HCT116 (cell line): ENCODE measurements around the gene ZSWIM3. TPM values are rescaled to one million over a fixed set of nuclear protein-coding genes. Genes with fewer than 3 reads are reported as not detected.

Source experiments
- ATAC-seq: fragments of 200-7000 bp; cut with Tn5 transposase; 2 replicates; pipeline ENCODE4 v1.9.1; 2020; ENCODE audit warnings: mild to moderate bottlenecking, moderate library complexity
- BruUV-seq: library from RNA; stranded (reverse); fragments of 400-500 nt; replicated peaks from 2 replicates; lab custom pipeline; 2021; lab: Mats Ljungman, UMichigan
- CTCF ChIA-PET: fragments of 300-600 bp; sonication (Branson Sonifier 250); formaldehyde crosslinking; loops from one replicate; lab custom pipeline; 2021; ENCODE audit warnings: antibody characterized with exemption; lab: Charles Lee
- POLR2A ChIA-PET: fragments of 300-600, 350-600 bp; sonication (Branson Sonifier 250); formaldehyde crosslinking; loops from one replicate; lab custom pipeline; 2021; ENCODE audit warnings: antibody characterized with exemption; lab: Charles Lee
- RAD21 ChIA-PET, 2 experiments: fragments of 300-600 bp; sonication (Branson Sonifier 250); formaldehyde crosslinking; loops; one replicate each; lab custom pipeline; 2023; ENCODE audit warnings: low total read pairs in 2 of 2; ENCODE audit not compliant: uncharacterized antibody in 2 of 2, unreplicated experiment in 2 of 2, low non-redundant PET in 1 of 2; lab: Charles Lee
- DNase-seq: peaks from one replicate; pipeline ENCODE4 v3.0.0-alpha.2; 2010; ENCODE audit warnings: low read depth, low spot score
- H2AFZ ChIP-seq: fragments of 200-600 bp; shearing (Covaris generic), sonication (generic); 2 replicates; pipeline ENCODE4 v1.6.1; 2017; ENCODE audit warnings: low read depth, mixed run types, mixed read lengths, antibody characterized with exemption, low read length; ENCODE audit not compliant: poor library complexity, severe bottlenecking
- H3K27ac ChIP-seq: 2 replicates; pipeline ENCODE4 v1.5.1; 2012; ENCODE audit warnings: low read depth, low read length
- H3K27me3 ChIP-seq: fragments of 200-600 bp; sonication (generic); 2 replicates; pipeline ENCODE4 v1.6.1; 2016; ENCODE audit warnings: mixed run types, low read length, mixed read lengths; ENCODE audit not compliant: insufficient read depth
- H3K36me3 ChIP-seq, 2 experiments: fragments of 200-500 bp in 1 of 2; fragments of 200-600 bp in 1 of 2; sonication (Bioruptor generic) in 1 of 2; sonication (generic) in 1 of 2; 2 replicates each; pipeline versions ENCODE4 v1.5.1 to v1.6.1; 2014 to 2016; ENCODE audit warnings: low read length in 2 of 2, inconsistent platforms in 1 of 2, mixed read lengths in 1 of 2, mixed run types in 1 of 2; ENCODE audit not compliant: insufficient read depth in 2 of 2, control insufficient read depth in 1 of 2
- H3K4me1 ChIP-seq, 2 experiments: fragments of 200-600 bp in 1 of 2; sonication (generic) in 1 of 2; 2 replicates each; pipeline versions ENCODE4 v1.5.1 to v1.6.1; 2012 to 2017; ENCODE audit warnings: low read length in 2 of 2, inconsistent platforms in 1 of 2, mild to moderate bottlenecking in 1 of 2, mixed read lengths in 1 of 2, mixed run types in 1 of 2, moderate library complexity in 1 of 2; ENCODE audit not compliant: insufficient read depth in 2 of 2, control insufficient read depth in 1 of 2
- H3K4me2 ChIP-seq: fragments of 200-600 bp; sonication (generic); 2 replicates; pipeline ENCODE4 v1.6.1; 2017; ENCODE audit warnings: mixed run types, low read length, mixed read lengths
- H3K4me3 ChIP-seq, 2 experiments: fragments of 200-600 bp in 1 of 2; sonication (generic) in 1 of 2; replicated peaks in 1 of 2; 2 replicates each; pipeline ENCODE4 v1.5.1; 2011 to 2016; ENCODE audit warnings: low read length in 2 of 2, control low read depth in 1 of 2, low read depth in 1 of 2, mild to moderate bottlenecking in 1 of 2, mixed read lengths in 1 of 2, mixed run types in 1 of 2
- H3K79me2 ChIP-seq: fragments of 200-600 bp; sonication (generic); 2 replicates; pipeline ENCODE4 v1.6.1; 2017; ENCODE audit warnings: mild to moderate bottlenecking, mixed run types, low read length, moderate library complexity, mixed read lengths; ENCODE audit not compliant: insufficient read depth
- H3K9ac ChIP-seq: fragments of 200-600 bp; sonication (generic); 2 replicates; pipeline ENCODE4 v1.6.1; 2016; ENCODE audit warnings: low read length, mixed read lengths
- H3K9me2 ChIP-seq: fragments of 200-600 bp; sonication (generic), shearing (Covaris generic); 2 replicates; pipeline ENCODE4 v1.6.1; 2017; ENCODE audit warnings: mixed run types, mild to moderate bottlenecking, moderate library complexity; ENCODE audit not compliant: insufficient read depth
- H3K9me3 ChIP-seq, 2 experiments: fragments of 200-500 bp in 1 of 2; fragments of 200-600 bp in 1 of 2; sonication (Bioruptor generic) in 1 of 2; sonication (generic) in 1 of 2; 2 replicates each; pipeline ENCODE4 v1.6.1; 2014 to 2017; ENCODE audit warnings: low read length in 2 of 2, mixed read lengths in 2 of 2, inconsistent platforms in 1 of 2, low read depth in 1 of 2, mild to moderate bottlenecking in 1 of 2, mixed run types in 1 of 2, moderate library complexity in 1 of 2; ENCODE audit not compliant: control insufficient read depth in 1 of 2, insufficient read depth in 1 of 2
- H4K20me1 ChIP-seq: fragments of 200-600 bp; sonication (generic), shearing (Covaris generic); 2 replicates; pipeline ENCODE4 v1.6.1; 2017; ENCODE audit warnings: mixed run types, mild to moderate bottlenecking, moderate library complexity; ENCODE audit not compliant: insufficient read depth
- ATF3 ChIP-seq: IDR thresholded peaks from 2 replicates; pipeline ENCODE4 v1.6.1; 2012
- CEBPB ChIP-seq: IDR thresholded peaks from 2 replicates; pipeline ENCODE4 v1.6.1; 2012; ENCODE audit warnings: low read depth
- EGR1 ChIP-seq: IDR thresholded peaks from 2 replicates; pipeline ENCODE4 v1.6.1; 2012; ENCODE audit warnings: low read depth
- ELF1 ChIP-seq: IDR thresholded peaks from 2 replicates; pipeline ENCODE4 v1.6.1; 2012; ENCODE audit warnings: low read depth, borderline replicate concordance
- EZH2 ChIP-seq: fragments of 200-600 bp; sonication (generic); IDR thresholded peaks from 2 replicates; pipeline ENCODE4 v1.6.1; 2017; ENCODE audit warnings: antibody characterized with exemption, mixed run types
- FOSL1 ChIP-seq: IDR thresholded peaks from 2 replicates; pipeline ENCODE4 v1.6.1; 2012; ENCODE audit warnings: low read depth
- POLR2A ChIP-seq: IDR thresholded peaks from 2 replicates; pipeline ENCODE4 v1.7.0; 2011; ENCODE audit warnings: borderline replicate concordance; ENCODE audit not compliant: insufficient read depth, insufficient read length; ENCODE audit errors: extremely low read depth
- RAD21 ChIP-seq: IDR thresholded peaks from 2 replicates; pipeline ENCODE4 v1.6.1; 2012; ENCODE audit warnings: low read depth, mild to moderate bottlenecking
- SIN3A ChIP-seq: IDR thresholded peaks from 2 replicates; pipeline ENCODE4 v1.6.1; 2012; ENCODE audit warnings: low read depth
- SP1 ChIP-seq: IDR thresholded peaks from 2 replicates; pipeline ENCODE4 v1.6.1; 2012; ENCODE audit warnings: low read depth
- TCF7L2 ChIP-seq: IDR thresholded peaks from 2 replicates; pipeline ENCODE4 v1.7.0; 2011; ENCODE audit warnings: borderline replicate concordance, inconsistent platforms; ENCODE audit not compliant: insufficient read depth, insufficient read length; ENCODE audit errors: extremely low read depth
- ZBTB33 ChIP-seq: IDR thresholded peaks from 2 replicates; pipeline ENCODE4 v1.6.1; 2011; ENCODE audit warnings: mild to moderate bottlenecking, low read length, moderate library complexity; ENCODE audit not compliant: insufficient replicate concordance; ENCODE audit errors: extremely low read depth
- intact Hi-C: fragments of 100-400 bp; cut with micrococcal nuclease; formaldehyde crosslinking; loops from 2 replicates; pipeline ENCODE4 v1.10.0; 2022
- total RNA-seq: library from RNA; stranded (reverse); gene quantifications from one replicate; pipeline ENCODE4 v1.2.1, GENCODE V29; 2021; ENCODE audit not compliant: unreplicated experiment
- TF ChIP-seq, protein P1 (sequence below): IDR thresholded peaks from 2 replicates; pipeline ENCODE4 v1.6.1; 2012; ENCODE audit warnings: low read depth
- TF ChIP-seq, protein P2 (sequence below): IDR thresholded peaks from 2 replicates; pipeline ENCODE4 v1.6.1; 2012

Gene ZSWIM3
- total RNA-seq, 1 experiment from 2014 or later: 1.8 TPM

DNA sequence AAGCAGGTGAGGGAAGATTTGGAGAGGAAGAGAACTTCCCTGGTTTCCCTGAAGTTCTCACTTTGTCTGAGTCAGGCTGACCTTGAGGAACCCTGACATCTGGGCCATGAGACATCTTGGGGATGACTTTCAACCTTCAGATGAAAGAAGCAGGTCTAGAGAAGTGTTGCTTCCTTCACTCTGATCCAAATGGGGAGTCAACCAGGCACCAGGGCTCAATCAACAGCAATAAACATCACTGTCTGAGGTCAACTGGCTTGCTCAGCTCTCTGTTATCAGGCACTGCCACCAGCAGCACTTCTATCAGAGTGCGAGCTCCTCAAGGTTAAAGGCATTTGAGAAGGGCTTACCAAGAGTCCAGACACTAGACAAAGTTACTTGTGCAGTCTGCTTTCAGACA is 6.5 kb upstream of the ZSWIM3 start (continued):
- TF ChIP-seq ZBTB33: no peak

DNA sequence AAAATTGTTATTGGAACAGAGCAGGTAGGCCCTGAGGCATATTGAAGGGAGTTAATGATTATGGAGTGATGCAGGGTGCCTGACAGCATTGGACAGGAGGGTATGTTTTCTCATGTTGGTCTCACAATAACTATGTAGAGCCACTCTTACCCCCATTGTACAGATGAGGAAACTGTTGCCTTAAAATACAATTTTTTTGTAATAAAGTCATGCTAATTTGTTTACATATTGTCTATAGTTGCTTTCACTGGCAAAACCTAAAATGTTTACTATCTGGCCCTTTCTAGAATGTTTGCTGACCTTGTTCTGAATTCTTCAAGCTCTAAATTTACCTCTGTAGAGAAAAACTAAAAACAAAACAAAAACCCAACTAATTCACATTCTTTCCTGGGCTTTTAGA is 5.9 kb upstream of the ZSWIM3 start:
- Histone ChIP-seq H3K9me3 (no peaks in the 10 kb centered on the region), H2AFZ (no peak overlapping the region), H3K4me3 (no peak overlapping the region), H3K27me3 (no peaks in the 10 kb centered on the region), H3K4me2 (no peak overlapping the region), H3K9ac (no peak overlapping the region), H3K9me2 (no peaks in the 10 kb centered on the region), H3K79me2 (0 out of 2 replicates have a peak, but pooled peaks cover 7% of the 10 kb centered on the region), H3K27ac (no peak overlapping the region), H3K4me1 (peaks cover 0 to 6% of the 10 kb centered on the region in 2 experiments; a peak in 3 of 4 replicates), H3K36me3 (peaks cover 0 to 2% of the 10 kb centered on the region in 2 experiments; a peak in 1 of 4 replicates), H4K20me1 (no peaks in the 10 kb centered on the region)
- no peak for ATAC-seq
- DNase-seq: no peak
- CTCF ChIA-PET: no interaction called here
- POLR2A ChIA-PET: interaction anchor here (0.7 kb wide), 1 partner anchor 17 kb away, joined by 4 read pairs; no protein-coding TSS in a partner anchor
- intact Hi-C loops: no loop called here
- RAD21 ChIA-PET: no interaction called here
- no TSS peak for BruUV-seq
- TF ChIP-seq ATF3 (no peak), FOSL1 (no peak), EZH2 (no peak), SP1 (no peak), CEBPB (no peak), ELF1 (no peak), ZBTB33 (no peak), RAD21 (no peak), POLR2A (no peak), TCF7L2 (no peak), SIN3A (no peak), EGR1 (no peak)
- TF ChIP-seq, protein P1, sequence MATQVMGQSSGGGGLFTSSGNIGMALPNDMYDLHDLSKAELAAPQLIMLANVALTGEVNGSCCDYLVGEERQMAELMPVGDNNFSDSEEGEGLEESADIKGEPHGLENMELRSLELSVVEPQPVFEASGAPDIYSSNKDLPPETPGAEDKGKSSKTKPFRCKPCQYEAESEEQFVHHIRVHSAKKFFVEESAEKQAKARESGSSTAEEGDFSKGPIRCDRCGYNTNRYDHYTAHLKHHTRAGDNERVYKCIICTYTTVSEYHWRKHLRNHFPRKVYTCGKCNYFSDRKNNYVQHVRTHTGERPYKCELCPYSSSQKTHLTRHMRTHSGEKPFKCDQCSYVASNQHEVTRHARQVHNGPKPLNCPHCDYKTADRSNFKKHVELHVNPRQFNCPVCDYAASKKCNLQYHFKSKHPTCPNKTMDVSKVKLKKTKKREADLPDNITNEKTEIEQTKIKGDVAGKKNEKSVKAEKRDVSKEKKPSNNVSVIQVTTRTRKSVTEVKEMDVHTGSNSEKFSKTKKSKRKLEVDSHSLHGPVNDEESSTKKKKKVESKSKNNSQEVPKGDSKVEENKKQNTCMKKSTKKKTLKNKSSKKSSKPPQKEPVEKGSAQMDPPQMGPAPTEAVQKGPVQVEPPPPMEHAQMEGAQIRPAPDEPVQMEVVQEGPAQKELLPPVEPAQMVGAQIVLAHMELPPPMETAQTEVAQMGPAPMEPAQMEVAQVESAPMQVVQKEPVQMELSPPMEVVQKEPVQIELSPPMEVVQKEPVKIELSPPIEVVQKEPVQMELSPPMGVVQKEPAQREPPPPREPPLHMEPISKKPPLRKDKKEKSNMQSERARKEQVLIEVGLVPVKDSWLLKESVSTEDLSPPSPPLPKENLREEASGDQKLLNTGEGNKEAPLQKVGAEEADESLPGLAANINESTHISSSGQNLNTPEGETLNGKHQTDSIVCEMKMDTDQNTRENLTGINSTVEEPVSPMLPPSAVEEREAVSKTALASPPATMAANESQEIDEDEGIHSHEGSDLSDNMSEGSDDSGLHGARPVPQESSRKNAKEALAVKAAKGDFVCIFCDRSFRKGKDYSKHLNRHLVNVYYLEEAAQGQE: no peak
- TF ChIP-seq, protein P2, sequence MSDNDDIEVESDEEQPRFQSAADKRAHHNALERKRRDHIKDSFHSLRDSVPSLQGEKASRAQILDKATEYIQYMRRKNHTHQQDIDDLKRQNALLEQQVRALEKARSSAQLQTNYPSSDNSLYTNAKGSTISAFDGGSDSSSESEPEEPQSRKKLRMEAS: no peak
- TF ChIP-seq, all 23 proteins: peak for 0
